NCI-H446 (cell line): ENCODE results near the gene MICAL3.
A peak's percentile ranks its signal among the peaks of the same experiment; 100 is the strongest.
"Not testable (repeated sequence)": the region's sequence is repeated elsewhere in the genome, so short reads cannot be mapped to it uniquely, and the experiment has no call there.

ENCODE experiments used
- DNase-seq, 2 experiments: peaks; one replicate each; lab custom pipeline; 2025; lab: John Stamatoyannopoulos, UW

Gene MICAL3

DNA sequence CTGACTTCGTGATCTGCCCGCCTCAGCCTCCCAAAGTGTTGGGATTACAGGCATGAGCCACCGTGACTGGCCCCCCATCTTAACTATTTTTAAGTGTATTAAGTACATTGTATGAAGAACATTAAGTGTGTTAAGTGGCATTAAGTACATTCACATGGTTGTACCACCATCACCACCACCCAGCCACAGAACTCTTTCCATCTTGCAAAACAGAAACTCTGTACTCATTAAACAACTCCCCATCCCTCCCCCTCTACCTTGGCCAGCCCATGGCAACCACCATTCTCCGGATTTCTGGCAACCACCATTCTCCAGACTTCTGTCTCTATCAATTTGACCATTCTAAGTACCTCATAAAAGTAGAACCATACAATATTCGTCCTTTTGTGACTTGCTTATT, 35.6 kb upstream of the MICAL3 start:
- no peak for DNase-seq

DNA sequence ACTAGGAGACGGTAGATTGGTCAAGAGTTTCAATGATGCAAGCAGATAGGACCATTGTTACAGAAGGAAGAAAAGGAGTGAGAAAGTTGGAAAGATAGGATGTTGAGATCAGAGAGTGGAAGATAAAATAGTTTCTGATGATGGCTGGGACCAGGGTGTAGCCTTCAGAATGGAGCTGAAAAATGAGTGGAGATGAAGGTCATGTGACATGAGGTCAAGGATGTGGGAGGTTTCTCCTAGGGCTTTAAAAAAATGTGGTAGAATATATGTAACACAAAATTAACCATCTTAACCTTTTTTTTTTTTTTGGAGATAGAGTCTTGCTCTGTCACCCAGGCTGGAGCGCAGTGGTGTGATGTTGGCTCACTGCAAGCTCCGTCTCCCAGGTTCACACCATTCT, 35.1 kb upstream of the MICAL3 start:
- DNase-seq = no peak

DNA sequence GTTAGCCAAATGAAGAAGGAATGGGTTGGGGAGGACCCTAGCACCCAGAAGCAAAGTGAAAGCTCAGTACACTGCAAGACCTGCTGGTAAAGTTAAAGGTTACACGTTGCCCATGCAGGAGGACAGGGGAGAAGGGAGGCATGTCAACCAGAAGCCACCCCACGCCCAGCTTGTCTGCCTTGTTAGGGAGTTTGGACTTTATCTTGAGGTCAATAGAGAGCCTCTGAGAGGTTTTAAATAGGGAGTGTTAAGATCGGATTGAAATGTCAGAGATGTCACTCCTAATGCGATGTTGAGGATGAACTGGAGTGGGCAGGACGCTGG, 34.7 kb upstream of the MICAL3 start:
- no peak for DNase-seq

DNA sequence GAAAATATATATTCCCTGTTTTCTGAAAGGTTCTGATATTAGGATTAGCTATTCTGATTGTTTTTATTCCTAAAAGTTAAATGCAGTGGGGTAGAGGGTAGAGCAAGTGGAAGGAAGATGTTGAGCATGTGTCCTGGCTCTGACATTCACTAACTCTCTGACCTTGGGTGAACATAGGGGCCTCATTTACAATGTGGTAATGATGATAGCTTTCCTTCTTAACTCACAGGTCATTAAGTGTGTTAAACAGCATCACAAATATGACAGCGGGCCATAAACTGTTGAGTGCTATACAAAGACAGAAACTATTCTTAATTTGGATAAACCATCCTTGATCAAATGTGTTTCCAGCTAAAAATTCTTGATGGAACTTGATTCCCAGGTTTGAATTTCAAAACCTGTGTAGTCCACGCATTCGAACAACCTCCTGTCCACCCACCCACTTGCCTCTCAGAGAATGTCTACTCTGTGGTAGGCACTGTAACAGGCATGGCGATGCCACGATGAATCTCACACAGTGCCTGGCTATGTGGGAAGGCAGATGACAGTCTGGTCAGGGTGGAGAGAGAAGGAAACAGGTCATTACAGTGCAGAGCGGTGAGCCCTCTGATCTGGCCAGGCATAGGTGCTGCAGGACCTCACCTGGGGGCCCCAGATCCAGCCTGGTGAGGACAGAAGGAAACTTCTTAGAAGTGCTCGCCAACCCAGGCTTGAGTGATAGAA, 34.2 kb upstream of the MICAL3 start:
- DNase-seq = no peak

DNA sequence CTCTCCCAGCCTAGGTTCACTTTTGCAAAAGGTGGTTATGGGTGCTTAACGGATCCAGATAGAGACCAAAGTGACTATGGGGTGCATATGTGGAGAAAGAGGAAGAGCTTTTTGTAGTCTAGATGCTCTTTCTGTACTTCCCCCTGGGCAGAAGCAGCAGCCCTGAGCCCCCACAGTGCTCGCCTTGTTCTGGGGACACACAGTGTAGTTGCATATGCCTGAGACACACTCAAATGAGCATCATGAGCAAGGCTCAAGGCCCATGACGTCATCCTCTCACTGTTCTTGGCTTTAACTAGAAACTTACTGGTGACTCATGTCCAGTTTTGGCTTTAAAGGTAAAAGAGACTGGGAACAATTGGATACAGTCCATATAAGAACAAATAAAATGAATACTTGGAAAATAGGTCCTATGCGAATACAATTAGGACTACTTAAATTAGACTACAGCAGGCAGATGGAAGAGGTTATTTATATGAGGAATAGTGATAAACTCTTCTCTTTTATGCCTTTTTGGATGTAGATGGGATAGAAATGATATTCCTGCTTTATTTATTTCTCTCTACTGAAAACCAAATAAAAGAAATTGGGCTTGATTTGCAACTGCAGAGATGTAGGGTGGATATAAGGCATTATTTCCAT, 33.3 kb upstream of the MICAL3 start:
- DNase-seq = peak; percentile 51 to 90

DNA sequence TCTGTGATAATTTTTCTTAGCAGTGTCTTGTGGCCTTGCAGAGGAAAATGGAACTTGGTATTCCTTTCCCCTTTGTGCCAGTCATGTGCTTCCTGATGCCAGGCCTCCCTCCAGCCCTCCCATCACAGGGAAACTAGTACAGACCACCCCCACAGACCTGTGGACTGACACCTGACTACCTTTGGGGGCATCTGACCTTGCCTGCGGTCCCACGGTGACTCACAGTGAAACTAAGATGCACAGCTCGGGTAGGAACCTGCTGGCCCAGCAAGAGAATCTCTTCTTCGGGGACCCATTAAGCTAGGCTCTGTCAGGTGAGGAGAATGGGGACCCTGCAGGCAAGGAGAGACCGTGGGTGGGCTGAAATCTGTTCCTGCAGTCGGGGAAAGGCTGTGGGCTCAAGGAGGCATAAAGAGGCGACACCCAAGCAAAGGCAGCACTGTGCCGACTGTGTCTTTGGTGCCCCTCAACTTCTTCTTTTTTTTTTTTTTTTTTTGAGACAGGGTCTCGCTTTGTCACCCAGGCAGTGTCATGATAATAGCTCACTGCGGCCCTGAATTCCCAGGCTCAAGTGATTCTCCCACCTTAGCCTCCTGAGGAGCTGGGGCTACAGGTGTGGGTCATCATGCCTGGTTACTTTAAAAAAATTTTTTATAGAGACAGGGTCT, 32.6 kb upstream of the MICAL3 start:
- DNase-seq = no peak

DNA sequence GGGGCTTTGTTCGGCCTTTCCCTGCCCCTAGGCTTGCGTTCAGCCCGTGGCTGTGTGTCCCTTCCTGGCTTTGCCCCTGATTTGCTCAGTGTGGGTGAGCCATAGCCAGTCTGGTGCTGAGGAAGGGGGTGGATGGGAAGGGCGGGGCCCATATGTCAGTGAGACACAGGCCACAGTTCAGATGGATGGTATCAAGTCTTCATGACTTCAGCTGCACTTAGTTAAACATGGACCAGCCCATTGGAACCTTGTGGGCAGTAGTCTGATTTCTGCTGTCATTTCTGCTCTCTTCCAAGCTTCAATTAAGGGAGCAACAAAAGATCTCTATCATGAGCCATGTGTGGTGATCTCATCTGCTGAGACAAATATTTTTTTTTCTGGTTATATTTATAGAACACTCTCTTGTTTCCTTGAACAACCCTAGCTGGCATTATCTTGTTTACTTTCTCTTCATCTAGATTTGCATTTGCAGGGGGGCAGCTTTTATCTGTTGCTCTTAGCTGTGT, 31.9 kb upstream of the MICAL3 start:
- peak in 1 of 2 experiments; percentile 38 for DNase-seq

DNA sequence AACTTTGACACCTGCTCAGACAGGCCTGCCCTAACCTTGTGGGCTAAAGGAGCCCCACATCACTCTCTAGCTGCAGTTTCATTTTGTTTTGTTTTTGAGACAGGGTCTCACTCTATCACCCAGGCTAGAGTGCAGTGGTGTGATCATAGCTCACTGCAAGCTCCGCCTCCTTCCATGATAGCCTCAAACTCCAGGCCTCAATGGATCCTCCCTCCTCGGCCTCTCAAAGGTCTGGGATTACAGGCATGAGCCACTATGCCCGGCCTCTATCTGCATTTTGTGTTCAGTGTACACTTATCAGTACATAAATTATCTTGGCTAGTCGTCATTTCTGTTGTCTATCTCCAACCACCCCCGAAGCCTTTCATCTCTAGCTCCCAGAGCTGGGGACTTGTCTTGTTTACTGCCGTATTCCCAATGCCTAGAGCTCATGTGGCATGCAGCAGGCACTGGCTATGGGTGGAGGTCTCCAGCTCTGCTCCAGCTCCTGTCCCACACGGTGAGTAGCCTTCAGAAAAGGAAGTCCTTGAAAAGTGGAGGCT, 31.3 kb upstream of the MICAL3 start:
- no peak for DNase-seq

DNA sequence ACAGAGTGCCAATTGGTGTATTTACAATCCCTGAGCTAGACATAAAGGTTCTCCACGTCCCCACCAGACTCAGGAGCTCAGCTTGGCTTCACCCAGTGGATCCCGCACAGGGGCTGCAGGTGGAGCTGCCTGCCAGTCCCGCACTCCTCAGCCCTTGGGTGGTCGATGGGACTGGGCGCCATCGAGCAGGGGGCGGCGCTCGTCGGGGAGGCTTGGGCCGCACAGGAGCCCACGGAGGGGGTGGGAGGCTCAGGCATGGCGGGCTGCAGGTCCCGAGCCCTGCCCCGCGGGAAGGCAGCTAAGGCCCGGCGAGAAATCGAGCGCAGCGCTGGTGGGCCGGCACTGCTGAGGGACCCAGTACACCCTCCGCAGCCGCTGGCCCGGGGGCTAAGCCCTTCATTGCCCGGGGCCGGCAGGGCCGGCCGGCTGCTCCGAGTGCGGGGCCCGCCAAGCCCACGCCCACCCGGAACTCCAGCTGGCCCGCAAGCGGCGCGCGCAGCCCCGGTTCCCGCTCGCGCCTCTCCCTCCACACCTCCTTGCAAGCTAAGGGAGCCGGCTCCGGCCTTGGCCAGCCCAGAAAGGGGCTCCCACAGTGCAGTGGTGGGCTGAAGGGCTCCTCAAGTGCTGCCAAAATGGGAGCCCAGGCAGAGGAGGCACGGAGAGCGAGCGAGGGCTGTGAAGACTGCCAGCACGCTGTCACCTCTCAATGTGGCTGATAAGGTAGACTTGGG, 29.0 kb upstream of the MICAL3 start:
- DNase-seq = not testable (repeated sequence)

DNA sequence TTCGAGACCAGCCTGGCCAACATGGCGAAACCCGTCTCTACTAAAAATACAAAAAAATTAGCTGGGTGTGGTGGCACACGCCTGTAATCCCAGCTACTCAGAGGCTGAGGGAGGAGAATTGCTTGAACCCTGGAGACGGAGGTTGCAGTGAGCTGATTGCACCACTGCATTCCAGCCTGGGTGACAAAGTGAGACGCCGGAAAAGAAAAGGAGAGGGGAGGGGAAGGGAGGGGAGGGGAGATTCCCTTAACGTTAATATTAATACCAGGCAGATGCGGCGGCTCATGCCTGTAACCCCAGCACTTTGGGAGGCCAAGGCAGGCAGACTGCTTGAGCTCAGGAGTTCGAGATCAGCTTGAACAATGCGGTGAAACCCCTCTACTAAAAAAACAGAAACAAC, 26.8 kb upstream of the MICAL3 start:
- not testable (repeated sequence) for DNase-seq

DNA sequence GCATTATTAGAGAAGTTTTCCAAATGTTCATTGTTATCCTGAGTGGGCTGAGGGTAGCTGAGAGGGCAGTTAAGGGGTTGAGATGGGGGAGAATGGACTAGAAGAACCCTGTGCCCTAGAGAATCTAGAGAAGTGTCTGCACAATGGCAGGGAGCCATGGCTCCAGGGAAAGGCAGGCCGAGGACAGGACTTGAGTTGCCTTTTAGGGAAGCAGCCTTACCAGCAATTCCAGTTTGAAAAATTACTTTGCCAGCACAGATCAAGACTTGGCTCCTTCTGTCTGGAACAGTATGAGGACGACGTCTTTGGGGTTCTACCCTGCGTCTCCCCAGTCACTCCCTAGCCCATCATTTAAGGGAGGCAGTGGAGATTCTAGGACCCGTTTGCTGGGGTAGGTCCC, 25.7 kb upstream of the MICAL3 start:
- no peak for DNase-seq

DNA sequence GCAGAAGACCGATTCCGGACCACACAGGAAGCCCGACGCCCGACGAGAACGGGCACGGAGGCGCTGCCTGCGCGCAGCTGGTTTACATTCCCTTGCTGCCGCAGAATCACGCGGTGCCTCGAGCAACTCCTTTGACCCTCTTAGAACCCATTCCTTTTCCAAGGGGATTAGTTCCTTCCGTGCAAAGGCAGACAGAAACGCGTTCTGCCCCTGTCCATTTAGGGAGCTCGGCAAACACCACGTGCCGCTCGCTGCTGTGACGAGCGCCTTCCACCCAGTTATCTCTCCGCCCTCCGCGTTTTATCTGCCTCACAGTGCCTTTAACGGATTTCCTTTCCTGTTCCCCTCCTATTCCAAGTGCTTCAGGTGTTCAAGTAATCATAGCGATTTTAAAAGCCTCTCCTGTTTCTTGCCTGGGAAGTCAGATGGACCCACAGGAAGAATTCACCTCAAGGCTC, 24.1 kb upstream of the MICAL3 start:
- no peak for DNase-seq

DNA sequence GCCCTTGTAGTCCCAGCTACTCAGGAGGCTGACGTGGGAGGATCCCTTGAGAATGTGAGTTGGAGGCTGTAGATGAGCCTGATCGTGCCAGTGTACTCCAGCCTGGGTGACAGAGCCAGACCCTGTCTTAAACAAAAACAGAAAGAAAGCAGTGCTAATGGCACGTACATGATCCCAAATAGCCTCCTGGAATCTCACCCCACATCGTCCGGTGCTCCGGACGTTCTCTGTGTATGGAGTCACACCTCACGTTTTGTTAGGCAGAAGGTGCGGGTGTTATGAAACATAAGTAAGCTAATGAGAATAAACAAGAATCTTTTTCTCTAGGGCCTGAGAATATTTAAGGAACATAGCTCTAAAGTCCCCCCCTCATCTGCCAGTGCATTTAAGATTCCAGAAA, 23.7 kb upstream of the MICAL3 start:
- DNase-seq = no peak

DNA sequence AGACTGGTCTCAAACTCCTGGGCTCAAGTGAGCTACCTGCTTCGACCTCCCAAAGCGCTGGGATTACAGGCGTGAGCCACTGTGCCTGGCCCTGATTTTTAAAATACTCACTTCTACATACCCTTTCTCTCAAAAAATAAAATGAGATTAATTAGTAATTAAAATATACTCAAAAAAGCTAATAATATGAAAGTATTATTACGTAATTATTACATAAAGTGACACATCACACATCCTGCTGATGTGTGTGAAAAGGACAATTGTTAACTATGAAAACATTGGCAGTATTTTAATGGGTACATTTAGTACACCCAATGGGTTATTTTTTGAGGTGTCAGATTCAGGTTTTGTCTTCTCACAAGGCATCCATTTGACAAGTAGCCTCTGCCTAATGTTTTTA, 21.4 kb upstream of the MICAL3 start:
- DNase-seq = no peak

DNA sequence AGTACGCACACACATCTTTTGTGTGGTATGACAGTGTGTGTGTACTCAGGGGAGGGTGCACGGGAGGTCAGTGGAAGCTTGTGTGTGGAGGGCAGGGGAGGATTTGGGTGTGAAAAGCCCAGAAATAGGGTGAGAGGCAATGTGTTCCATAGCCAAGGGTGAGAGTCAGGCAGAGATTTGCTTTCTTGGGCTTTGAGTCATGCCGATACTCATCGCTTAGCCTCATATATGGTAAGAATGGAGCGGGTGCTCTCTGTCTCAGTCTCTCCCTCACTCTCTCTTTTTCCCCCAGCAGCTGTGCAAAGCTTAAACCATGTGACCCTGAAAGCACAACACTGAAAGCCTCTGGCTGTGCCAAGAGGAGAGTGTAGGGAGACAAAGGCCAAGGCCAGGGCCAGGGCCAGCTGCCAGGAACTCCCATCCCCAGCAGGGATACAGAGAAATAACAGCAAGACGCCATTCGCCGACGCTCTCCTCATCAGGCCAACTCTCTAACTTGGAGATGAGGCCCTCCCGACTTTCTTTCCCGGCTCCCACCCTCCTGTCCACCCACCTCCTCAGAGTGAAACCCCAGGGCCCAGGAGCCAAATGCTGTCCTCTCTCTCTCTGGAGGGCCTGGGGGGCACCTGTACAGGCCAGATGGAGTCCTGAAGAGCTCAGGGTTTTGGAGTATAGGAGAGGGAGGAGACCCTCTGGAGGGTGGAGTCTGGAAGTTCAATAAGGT, 20.3 kb upstream of the MICAL3 start:
- DNase-seq = peak in 1 of 2 experiments; percentile 61

DNA sequence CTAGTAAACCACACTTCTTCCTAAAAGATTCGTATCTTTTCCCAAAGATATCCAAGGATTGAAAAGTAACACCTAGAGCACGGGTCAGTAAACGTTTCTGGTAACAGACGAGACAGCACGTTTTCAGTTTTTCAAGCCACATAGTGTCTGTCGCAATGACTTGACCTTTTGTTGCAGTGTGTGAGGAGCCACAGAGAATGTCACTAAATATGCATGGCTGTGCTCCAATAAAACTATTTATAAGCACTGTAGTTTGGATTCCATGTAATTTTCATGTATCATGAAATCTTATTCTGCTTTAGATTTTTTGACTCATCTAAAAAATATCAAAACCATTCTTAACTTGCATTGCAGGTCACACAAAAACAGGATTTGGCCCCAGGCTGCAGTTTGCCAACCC, 18.3 kb upstream of the MICAL3 start:
- DNase-seq = no peak

DNA sequence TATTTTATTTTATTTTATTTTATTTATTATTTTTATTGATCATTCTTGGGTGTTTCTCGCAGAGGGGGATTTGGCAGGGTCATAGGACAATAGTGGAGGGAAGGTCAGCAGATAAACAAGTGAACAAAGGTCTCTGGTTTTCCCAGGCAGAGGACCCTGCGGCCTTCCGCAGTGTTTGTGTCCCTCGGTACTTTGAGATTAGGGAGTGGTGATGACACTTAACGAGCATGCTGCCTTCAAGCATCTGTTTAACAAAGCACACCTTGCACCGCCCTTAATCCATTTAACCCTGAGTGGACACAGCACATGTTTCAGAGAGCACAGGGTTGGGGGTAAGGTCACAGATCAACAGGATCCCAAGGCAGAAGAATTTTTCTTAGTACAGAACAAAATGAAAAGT, 16.5 kb upstream of the MICAL3 start:
- DNase-seq = not testable (repeated sequence)

DNA sequence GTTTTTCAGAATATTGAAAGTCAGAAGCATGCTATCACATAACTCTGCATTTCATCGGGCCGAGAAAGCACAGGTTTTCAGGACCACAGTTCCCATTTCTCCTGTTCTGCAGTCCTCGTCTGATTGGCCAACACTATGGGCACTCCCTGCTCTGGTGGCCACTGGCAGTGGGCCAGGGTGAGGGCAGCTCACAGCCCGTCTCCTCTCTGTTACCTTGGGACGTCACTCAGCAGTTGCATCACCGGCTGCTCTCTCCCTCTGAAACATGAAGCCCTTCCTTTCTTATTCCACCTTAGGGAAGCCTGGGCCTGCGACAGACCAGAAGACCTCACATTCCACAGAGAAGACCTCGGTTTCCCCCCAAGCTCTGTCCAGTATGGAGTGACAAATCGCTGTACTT, 11.4 kb upstream of the MICAL3 start:
- DNase-seq = no peak

DNA sequence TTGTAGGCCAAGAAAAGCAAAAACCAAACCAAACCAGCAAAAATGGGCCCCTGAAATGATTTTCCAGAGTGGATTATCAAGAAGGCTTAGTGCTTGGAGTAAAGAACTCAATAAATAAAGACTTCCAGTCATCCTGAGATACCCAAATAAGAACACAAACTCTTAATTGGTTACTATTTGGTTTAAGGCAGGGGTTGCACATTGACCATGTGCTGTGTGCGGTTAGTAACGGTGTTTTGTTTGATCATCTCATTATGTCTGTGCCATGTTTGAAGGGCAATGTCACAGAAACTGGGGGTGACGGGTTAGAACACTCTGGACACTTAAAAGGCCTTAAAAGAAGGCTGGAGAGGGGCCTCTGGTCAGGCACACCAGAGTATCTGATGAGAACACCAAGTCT, 9.7 kb upstream of the MICAL3 start:
- DNase-seq = no peak

DNA sequence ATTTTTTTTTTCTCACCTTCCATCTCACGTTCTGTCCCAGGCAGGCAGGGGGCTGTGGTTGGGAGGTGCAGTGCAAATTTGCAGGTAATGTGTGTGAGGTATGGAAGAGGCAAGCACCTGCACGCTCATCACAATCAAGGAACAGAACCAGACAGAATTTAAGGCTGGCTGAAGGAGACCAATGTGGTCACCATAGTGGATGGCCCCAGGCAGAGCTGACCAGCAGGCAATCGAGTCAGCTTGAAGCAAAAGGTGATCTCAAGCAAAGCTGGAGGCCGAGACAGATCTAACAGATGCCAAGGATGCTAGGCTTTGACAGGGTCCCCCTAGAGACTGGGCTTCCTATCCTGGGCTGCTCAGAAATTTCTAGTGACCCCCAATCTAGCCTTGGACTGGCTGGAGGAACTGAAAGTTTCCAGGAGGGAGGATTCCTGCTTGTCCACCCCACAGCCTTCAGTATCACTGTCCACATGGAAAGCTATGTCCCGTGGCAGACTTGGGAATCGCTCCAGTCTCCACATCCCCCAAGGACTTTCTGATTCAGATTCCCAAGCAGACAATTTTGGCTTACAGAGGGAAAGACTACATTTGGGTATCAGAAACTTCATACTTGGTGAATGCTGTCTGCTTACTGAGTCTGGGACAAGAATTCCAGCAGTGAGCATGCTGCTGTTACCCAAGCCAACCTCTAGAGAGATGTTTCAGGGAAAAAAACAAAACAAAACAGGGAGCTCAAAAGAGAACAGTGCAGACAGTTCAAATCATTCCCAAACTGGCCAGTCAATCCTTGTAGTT, 9.0 kb upstream of the MICAL3 start:
- no peak for DNase-seq
